Endothelial cell of umbilical vein (primary cell): ENCODE data around the gene PARP16. TPM values are rescaled to one million over a fixed set of nuclear protein-coding genes. Genes with fewer than 3 reads are reported as not detected.

Experiments used
- BruUV-seq: library from RNA; stranded (reverse); fragments of 400-500 nt; replicated peaks from 2 replicates; lab custom pipeline; 2021; lab: Mats Ljungman, UMichigan
- CTCF ChIA-PET: fragments of 300-600, 350-600 bp; sonication (Branson Sonifier 250); formaldehyde crosslinking; loops from one replicate; lab custom pipeline; 2021; ENCODE audit warnings: antibody characterized with exemption, inconsistent platforms; lab: Charles Lee
- POLR2A ChIA-PET: fragments of 300-600, 350-600 bp; sonication (Branson Sonifier 250); formaldehyde crosslinking; loops from one replicate; lab custom pipeline; 2021; ENCODE audit warnings: antibody characterized with exemption, inconsistent platforms; lab: Charles Lee
- DNase-seq: peaks from one replicate; pipeline ENCODE4 v3.0.0-alpha.2; 2011; ENCODE audit warnings: low read depth, low spot score
- FAIRE-seq: peaks from 2 replicates; lab custom pipeline; 2011; peaks lifted over from hg19 to GRCh38; lab: Jason Lieb, UNC
- H2AFZ ChIP-seq: 2 replicates; pipeline ENCODE4 v1.6.0; 2012; ENCODE audit warnings: low read depth, low read length, control low read depth, inconsistent platforms
- H3K27ac ChIP-seq: 2 replicates; pipeline ENCODE4 v1.5.1; 2011; ENCODE audit warnings: low read depth, mild to moderate bottlenecking, control low read depth, low read length, moderate library complexity; ENCODE audit not compliant: insufficient read depth
- H3K27me3 ChIP-seq, 2 experiments: 2 replicates each; pipeline versions ENCODE4 v1.6.0 to v1.6.1; 2011; ENCODE audit warnings: low read length in 2 of 2, mixed read lengths in 1 of 2; ENCODE audit not compliant: control insufficient read depth in 2 of 2, insufficient read depth in 2 of 2
- H3K36me3 ChIP-seq, 2 experiments: 2 replicates in 1 of 2; 3 replicates in 1 of 2; pipeline ENCODE4 v1.5.1; 2011; ENCODE audit warnings: low read length in 2 of 2, mild to moderate bottlenecking in 1 of 2, moderate library complexity in 1 of 2; ENCODE audit not compliant: control insufficient read depth in 2 of 2, insufficient read depth in 2 of 2; ENCODE audit errors: extremely low read depth in 1 of 2
- H3K4me1 ChIP-seq: 3 replicates; pipeline ENCODE4 v1.5.1; 2011; ENCODE audit warnings: mild to moderate bottlenecking, low read length; ENCODE audit not compliant: control insufficient read depth, insufficient read depth; ENCODE audit errors: extremely low read depth
- H3K4me2 ChIP-seq: 2 replicates; pipeline ENCODE4 v1.6.1; 2011; ENCODE audit warnings: low read length, control low read depth, mixed read lengths; ENCODE audit not compliant: insufficient read depth
- H3K4me3 ChIP-seq, 3 experiments: fragments of 200-600 bp in 1 of 3; sonication (generic), shearing (Covaris generic) in 1 of 3; replicated peaks in 1 of 3; 2 replicates each; pipeline ENCODE4 v1.5.1; 2011 to 2016; ENCODE audit warnings: control low read depth in 3 of 3, low read length in 3 of 3, mild to moderate bottlenecking in 2 of 3, inconsistent platforms in 1 of 3, low read depth in 1 of 3, moderate library complexity in 1 of 3; ENCODE audit not compliant: insufficient read depth in 1 of 3
- H3K79me2 ChIP-seq: 2 replicates; pipeline ENCODE4 v1.6.0; 2012; ENCODE audit warnings: low read length, inconsistent platforms; ENCODE audit not compliant: control insufficient read depth, insufficient read depth
- H3K9ac ChIP-seq: replicated peaks from 2 replicates; pipeline ENCODE3; 2011; ENCODE audit warnings: low read length, control low read depth; ENCODE audit not compliant: insufficient read depth; ENCODE audit errors: extremely low read depth
- H3K9me1 ChIP-seq: replicated peaks from 3 replicates; pipeline ENCODE4 v1.6.0; 2011; ENCODE audit warnings: mild to moderate bottlenecking, low read length; ENCODE audit not compliant: control insufficient read depth, insufficient read depth; ENCODE audit errors: extremely low read depth
- H3K9me3 ChIP-seq: replicated peaks from 2 replicates; pipeline ENCODE4 v1.5.1; 2012; ENCODE audit warnings: low read length, inconsistent platforms; ENCODE audit not compliant: control insufficient read depth, insufficient read depth
- H4K20me1 ChIP-seq: replicated peaks from 2 replicates; pipeline ENCODE3; 2011; ENCODE audit warnings: mild to moderate bottlenecking, low read length; ENCODE audit not compliant: control insufficient read depth, insufficient read depth; ENCODE audit errors: extremely low read depth
- CTCF ChIP-seq, 2 donors: IDR thresholded peaks; 1 replicate in 1 of 2; 2 replicates in 1 of 2; pipeline ENCODE4 v1.5.1; 2011; ENCODE audit warnings: low read length in 2 of 2, mild to moderate bottlenecking in 2 of 2, moderate library complexity in 2 of 2, control low read depth in 1 of 2, inconsistent platforms in 1 of 2, low read depth in 1 of 2; ENCODE audit not compliant: insufficient read depth in 1 of 2; ENCODE audit errors: extremely low read depth in 1 of 2
- EZH2 ChIP-seq: IDR thresholded peaks from 2 replicates; pipeline ENCODE4 v1.6.1; 2012; ENCODE audit warnings: borderline replicate concordance, low read depth, mild to moderate bottlenecking, moderate library complexity, low read length, inconsistent platforms; ENCODE audit not compliant: severe bottlenecking
- FOS ChIP-seq: IDR thresholded peaks from 2 replicates; pipeline ENCODE4 v1.6.1; 2011; ENCODE audit warnings: mild to moderate bottlenecking, low read length, moderate library complexity, borderline replicate concordance; ENCODE audit not compliant: insufficient read depth
- GATA2 ChIP-seq: IDR thresholded peaks from 2 replicates; pipeline ENCODE4 v1.7.0; 2011; ENCODE audit warnings: low read depth, mild to moderate bottlenecking, moderate library complexity, mixed read lengths, low read length; ENCODE audit not compliant: insufficient read length, insufficient read depth
- JUN ChIP-seq: IDR thresholded peaks from 2 replicates; pipeline ENCODE4 v1.6.1; 2011; ENCODE audit warnings: borderline replicate concordance, low read depth; ENCODE audit not compliant: insufficient read length, insufficient read depth
- MYC ChIP-seq: IDR thresholded peaks from one replicate; pipeline ENCODE4 v1.6.1; 2011; ENCODE audit warnings: mild to moderate bottlenecking, low read depth, low read length
- POLR2A ChIP-seq: IDR thresholded peaks from 2 replicates; pipeline ENCODE4 v1.6.1; 2012; ENCODE audit warnings: low read depth, mild to moderate bottlenecking, control low read depth, low read length
- POLR2AphosphoS5 ChIP-seq: IDR thresholded peaks from 2 replicates; pipeline ENCODE4 v1.6.1; 2012; ENCODE audit warnings: low read depth, mild to moderate bottlenecking, control low read depth, low read length, moderate library complexity; ENCODE audit not compliant: insufficient read depth
- dilution Hi-C: fragments of 300-500 bp; cut with MboI; formaldehyde crosslinking; loops from one replicate; pipeline ENCODE4 v1.15.0; 2019; ENCODE audit warnings: low sequenced_read_pairs; ENCODE audit not compliant: extremely low pct_ligation_motif_present
- intact Hi-C: fragments of 100-400 bp; cut with micrococcal nuclease; formaldehyde crosslinking; loops from one replicate; pipeline ENCODE4 v1.10.0; 2022
- polyA plus RNA-seq, 4 experiments: library from polyadenylated mRNA; depleted of rRNA in 3 of 4; stranded (reverse) in 3 of 4; unstranded in 1 of 4; fragments of >200 nt; gene quantifications; 2 replicates each; pipeline versions ENCODE4 v1.2.1 to v1.2.3, GENCODE V29; 2011 to 2012; ENCODE audit warnings: missing spikeins in 1 of 4
- total RNA-seq: library from RNA; stranded (reverse); gene quantifications from 2 replicates; pipeline ENCODE4 v1.2.3, GENCODE V29; 2021
- TF ChIP-seq, protein P1 (sequence below): IDR thresholded peaks from 2 replicates; pipeline ENCODE4 v1.6.1; 2011; ENCODE audit not compliant: insufficient read depth, insufficient read length

Gene PARP16
- total and polyA plus RNA-seq, 2 donors (not counting 3 experiments of a cell fraction or from before 2014, with no cell fraction given): 3.9 to 6.3 TPM

- H3K9me3 ChIP-seq: no peaks in the 10 kb centered on the region
- H3K4me2 ChIP-seq: no peak overlapping the region
- ChIA-PET POLR2A (no interaction called here), CTCF (interaction anchor here (1.5 to 2.0 kb wide), 2 partner anchors 11 to 27 kb away, joined by 4 to 6 read pairs; no protein-coding TSS in a partner anchor)
- H4K20me1 ChIP-seq: no peaks in the 10 kb centered on the region
- no peaks in the 10 kb centered on the region for H3K79me2 ChIP-seq
- FAIRE-seq (no peak), DNase-seq (no peak)
- BruUV-seq: no TSS peak
- no peak overlapping the region for H3K9ac ChIP-seq
- intact Hi-C loops (no loop called here), dilution Hi-C loops (no loop called here)
- no peak overlapping the region for H3K27ac ChIP-seq
- H2AFZ ChIP-seq: no peak overlapping the region
- H3K9me1 ChIP-seq: no peaks in the 10 kb centered on the region
- no peaks in the 10 kb centered on the region for H3K27me3 ChIP-seq
- H3K36me3 ChIP-seq: peaks cover 0 to 12% of the 10 kb centered on the region in 2 experiments
- no peaks in the 10 kb centered on the region for H3K4me1 ChIP-seq
- no peak for TF ChIP-seq CTCF (IDR thresholded peaks at IDR 0.05; ENCODE audit: extremely low read depth in 1 of 2, insufficient read depth in 1 of 2, low read depth in 1 of 2, low read length in 2 of 2)
- TF ChIP-seq MYC: no peak
- no peak for TF ChIP-seq POLR2AphosphoS5
- TF ChIP-seq EZH2: no peak
- TF ChIP-seq, protein P1, sequence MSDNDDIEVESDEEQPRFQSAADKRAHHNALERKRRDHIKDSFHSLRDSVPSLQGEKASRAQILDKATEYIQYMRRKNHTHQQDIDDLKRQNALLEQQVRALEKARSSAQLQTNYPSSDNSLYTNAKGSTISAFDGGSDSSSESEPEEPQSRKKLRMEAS: no peak
- no peak for TF ChIP-seq FOS
- TF ChIP-seq POLR2A: no peak
- TF ChIP-seq GATA2: no peak
- TF ChIP-seq JUN: no peak
- H3K4me3 ChIP-seq: no peak overlapping the region
Observed at GRCh38 chr15:65264863-65265430, 21.7 kb downstream of the PARP16 start.
